Adipose tissue (tissue), 3 donors: ENCODE data around the gene SPI1. TPM values are rescaled to one million over a fixed set of nuclear protein-coding genes. Genes with fewer than 3 reads are reported as not detected.

Source experiments
- H3K27ac ChIP-seq: one replicate; pipeline ENCODE4 v1.5.1; 2013; ENCODE audit warnings: low read depth, low read length
- WGBS, 3 donors: extraction: QIAGEN DNeasy Blood & Tissue Kit; methylation state at CpG; one replicate each; pipeline ENCODE4 v1.1.7; 2013; 5-methylcytosine and 5-hydroxymethylcytosine counted together
- polyA plus RNA-seq, 3 donors: library from polyadenylated mRNA; stranded (reverse); fragments of 200-250 nt; gene quantifications; one replicate each; pipeline ENCODE4 v1.2.3, GENCODE V29; 2013
- donor health status: healthy with polysubstance abuse.
- donor health status: Bipolar disorder and iron deficiency.
- donor health status: healthy.

SPI1 gene
- 10 to 100 TPM in 2 of 3 donors, 1 to 10 TPM in 1; 4.9 to 69.3 (median 49.3) TPM for polyA plus RNA-seq

DNA sequence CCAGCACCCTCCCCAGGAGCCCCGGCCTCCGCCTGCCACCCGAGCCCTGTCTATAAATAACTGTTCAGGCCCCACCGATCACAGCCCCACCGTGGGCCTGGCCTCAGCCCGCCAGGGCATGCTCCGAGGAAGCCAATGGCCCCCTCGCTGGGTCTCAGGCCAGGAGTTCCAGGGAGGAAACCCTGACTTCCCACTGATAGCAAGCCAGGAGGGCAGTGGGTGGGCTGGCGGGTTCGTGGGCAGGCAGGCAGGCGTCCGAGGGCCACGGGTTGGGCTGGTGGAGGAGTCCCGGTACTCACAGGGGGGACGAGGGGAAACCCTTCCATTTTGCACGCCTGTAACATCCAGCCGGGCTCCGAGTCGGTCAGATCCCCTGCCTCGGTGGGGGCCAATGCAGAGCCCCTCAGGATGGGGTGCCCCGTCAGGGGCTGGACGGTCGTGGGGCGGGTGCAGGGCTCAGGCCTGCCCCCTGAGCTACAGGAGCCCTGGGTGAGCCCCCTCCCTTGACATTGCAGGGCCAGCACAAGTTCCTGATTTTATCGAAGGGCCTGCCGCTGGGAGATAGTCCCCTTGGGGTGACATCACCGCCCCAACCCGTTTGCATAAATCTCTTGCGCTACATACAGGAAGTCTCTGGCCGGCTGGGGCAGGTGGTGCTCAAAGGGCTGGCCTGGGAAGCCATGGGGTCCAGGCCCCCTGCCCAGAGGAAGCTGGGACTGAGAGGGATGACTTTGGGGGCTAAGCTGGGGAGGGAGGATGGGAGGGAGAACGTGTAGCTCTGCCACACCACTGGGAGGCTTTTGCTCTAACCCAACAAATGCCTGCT is at the start of gene SPI1:
Gene SPI1, minus strand, starts transcription at position 538 of the 826 bp plus-strand sequence. Its CDS starts 194 bp downstream, at position 344.
- 49 to 76% (median 69%) methylated on average over 27 to 31 of the region's 31 CpGs for WGBS, 3 donors
- H3K27ac ChIP-seq: peak within 1 kb of the TSS; percentile 80

DNA sequence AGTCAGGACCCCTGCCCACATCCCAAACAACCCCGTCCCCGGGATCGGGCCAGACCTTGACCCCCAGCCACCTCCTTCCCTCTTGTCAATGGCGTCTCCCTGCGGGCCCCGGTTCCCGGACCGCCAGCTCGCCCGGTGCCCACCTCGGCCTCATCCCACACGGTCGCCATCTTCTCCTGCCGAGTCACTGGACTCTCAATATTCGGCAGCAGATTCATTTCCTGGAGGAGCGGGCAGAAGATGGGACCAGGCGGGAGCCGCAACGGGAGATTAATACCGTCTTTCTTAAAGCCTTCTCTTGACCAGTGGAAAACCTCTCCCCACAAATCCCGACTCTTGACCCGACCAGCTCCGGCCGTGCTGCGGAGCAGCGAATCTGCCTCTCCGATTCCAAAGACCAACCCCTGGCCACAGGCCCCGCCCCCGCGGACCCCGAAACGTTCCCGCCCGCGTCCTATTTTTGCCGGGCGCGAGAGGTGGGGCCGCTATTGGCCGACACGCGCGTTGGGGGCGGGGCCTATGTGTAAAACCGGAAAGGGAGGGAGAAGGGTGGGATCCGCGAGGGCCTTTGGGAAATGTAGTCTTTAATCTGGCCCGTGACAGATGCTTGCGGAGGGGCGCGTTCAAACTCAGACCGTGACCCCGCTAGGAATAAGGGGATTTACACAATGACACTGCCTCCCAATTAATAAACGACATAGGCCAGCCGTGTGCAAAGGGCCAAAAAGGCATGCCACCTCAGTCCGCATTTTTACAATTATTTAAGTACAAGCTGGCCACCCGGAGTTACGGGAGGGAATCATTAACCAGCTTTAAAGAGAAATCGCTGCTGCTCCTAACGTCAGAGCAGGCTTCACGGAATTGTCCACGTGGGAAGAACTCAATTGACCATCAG is 48.0 kb upstream of the SPI1 start, which contains the start of gene PSMC3:
Gene PSMC3, minus strand, starts transcription at position 378 of the 895 bp plus-strand sequence. Its CDS starts 160 bp downstream, at position 218.
- peak within 1 kb of the TSS; percentile 10 for H3K27ac ChIP-seq
- 0 to 1% (median 0%) methylated on average over 62 of the region's 62 CpGs for WGBS, 3 donors

DNA sequence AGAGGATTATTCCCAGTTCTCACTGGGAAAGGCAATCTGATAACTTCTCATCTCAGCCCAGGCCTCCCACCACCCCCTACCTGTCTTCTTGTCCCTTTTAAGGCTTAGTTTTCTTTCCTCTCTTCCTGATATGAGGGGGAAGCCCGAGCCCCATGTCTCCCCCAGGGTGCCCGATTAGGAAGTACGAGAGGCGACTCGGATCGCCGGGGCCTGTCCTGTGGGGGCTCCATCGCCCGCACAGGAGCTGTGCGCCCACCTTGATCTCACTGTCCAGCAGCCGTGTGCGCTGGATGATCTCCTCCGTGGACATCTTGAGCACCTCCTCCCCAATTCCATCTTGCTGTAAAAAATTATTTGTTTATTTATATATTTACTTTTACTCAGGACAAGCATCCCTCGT is 47.3 kb upstream of the SPI1 start:
- 0 to 1% (median 1%) methylated on average over 14 of the region's 14 CpGs for WGBS, 3 donors

DNA sequence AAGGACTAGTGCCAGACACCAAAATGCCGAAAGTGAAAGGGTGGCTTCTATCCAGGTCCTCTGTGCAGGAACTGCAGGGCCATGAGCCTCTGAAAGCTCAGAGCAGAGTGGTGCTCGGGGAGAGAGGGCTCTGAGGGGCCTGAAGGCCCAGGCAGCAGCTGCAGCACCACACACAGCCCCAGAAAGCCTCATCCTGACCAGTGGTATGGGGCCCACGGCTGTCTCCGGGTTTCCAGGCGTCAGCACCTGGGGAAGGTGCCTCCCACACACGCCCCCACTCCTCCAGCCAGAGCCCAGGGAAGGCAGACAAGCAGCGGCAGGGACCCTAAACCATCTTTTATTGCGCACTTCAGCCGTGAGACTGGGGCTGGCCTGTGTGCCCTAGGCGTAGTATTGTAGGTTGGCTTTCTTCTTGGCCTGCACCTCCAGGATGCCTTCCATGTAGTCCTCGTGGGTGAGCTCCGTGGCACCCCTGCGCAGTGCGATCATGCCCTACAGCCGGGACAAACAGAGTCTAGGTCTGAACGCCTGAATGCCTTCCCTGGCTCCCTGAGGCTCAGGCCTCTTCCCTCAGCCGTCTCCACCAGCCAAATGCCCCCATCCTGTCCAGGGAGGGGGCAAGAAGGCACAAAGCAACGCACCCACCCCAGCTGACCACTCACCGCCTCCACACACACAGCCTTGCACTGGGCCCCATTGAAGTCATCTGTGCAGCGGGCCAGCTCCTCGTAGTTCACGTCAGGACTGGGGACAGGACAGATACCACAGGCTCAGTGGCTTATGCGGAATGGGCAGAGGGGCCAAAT is 40.3 kb upstream of the SPI1 start:
- WGBS, 3 donors: 79 to 87% (median 87%) methylated on average over 23 of the region's 23 CpGs
- H3K27ac ChIP-seq: no peak overlapping the region

More for the DNA sequence above, 47.3 kb upstream of the SPI1 start:
- H3K27ac ChIP-seq: peak overlapping the region; percentile 10

DNA sequence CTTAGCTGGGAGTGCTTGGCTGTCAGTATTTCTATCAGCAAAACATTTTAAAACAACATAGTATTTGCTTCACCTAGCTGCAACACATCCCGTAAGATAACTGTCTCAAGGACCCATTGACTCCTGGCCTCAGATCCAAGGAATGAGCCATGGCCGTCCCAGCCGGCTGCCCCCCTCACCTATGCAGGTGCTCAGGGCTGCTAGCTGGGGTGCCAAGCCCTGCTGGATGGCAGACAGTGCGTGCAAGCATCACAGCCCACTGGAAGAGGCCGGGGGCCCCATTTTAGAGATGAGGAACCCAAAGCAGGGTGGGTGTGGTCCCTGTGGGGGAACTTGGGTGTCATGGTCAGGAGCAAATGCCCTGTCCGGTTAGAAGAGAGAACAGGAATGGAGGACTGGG is 39.4 kb upstream of the SPI1 start:
- H3K27ac ChIP-seq: no peak overlapping the region

DNA sequence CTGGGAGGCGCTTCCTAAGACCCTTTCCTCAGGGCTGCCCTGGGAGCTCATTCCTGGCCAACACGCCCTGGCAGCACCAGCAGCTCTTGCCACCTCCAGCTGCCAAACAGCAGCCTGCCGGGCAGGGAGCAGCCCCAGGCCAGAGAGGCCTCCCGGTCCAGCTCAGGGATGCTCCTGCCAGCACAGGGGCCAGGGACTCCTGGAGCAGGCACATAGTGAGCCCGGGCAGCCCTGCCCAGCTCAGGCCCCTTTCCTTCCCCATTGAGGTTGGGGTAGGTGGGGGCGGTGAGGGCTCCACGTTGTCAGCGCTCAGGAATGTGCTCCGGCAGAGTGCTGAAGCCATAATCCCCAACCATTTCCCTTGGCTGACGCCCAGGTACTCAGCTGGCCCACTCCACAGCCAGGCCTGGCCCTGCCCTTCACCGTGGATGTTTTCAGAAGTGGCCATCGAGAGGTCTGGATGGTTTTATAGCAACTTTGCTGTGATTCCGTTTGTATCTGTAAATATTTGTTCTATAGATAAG is 37.7 kb upstream of the SPI1 start:
- H3K27ac ChIP-seq: no peak overlapping the region
- WGBS, 3 donors: 24 to 28% (median 25%) methylated on average over 13 of the region's 13 CpGs

More for the DNA sequence above, 39.4 kb upstream of the SPI1 start:
- 82 to 91% (median 85%) methylated on average over 6 of the region's 6 CpGs for WGBS, 3 donors

DNA sequence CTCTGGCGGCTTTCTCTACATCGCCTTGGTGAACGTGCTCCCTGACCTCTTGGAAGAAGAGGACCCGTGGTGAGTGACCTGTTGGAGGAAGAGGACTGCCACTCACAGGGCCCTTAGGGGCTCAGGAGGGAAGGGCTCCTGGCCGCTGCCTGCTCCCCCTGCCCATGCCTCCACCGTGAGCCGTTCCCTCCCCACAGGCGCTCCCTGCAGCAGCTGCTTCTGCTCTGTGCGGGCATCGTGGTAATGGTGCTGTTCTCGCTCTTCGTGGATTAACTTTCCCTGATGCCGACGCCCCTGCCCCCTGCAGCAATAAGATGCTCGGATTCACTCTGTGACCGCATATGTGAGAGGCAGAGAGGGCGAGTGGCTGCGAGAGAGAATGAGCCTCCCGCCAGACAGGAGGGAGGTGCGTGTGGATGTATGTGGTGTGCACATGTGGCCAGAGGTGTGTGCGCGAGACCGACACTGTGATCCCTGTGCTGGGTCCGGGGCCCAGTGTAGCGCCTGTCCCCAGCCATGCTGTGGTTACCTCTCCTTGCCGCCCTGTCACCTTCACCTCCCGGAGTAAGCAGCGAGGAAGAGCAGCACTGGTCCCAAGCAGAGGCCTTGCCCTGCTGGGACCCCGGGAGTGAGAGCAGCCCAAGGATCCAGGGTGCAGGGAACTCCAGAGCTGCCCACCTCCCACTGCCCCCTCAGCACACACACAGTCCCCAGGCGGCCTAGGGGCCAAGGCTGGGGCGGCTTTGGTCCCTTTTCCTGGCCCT is 36.9 kb upstream of the SPI1 start:
- WGBS, 3 donors: 83 to 90% (median 86%) methylated on average over 31 of the region's 31 CpGs
- no peak overlapping the region for H3K27ac ChIP-seq

DNA sequence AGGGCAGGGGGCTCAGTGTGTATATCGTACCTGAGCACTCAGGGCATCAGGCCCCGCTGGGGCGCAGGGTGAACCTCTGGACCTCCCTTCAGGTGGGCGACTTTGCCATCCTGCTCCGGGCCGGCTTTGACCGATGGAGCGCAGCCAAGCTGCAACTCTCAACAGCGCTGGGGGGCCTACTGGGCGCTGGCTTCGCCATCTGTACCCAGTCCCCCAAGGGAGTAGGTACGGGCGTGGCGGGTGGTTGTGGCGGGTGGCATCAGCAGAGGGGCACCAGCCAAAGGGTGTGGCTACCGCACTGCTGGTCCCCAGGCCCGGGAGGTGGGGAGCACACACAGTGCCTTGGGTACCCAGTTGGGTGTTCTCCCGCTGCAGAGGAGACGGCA is 36.3 kb upstream of the SPI1 start:
- WGBS, 3 donors: 89 to 97% (median 90%) methylated on average over 18 to 19 of the region's 19 CpGs
- no peak overlapping the region for H3K27ac ChIP-seq

DNA sequence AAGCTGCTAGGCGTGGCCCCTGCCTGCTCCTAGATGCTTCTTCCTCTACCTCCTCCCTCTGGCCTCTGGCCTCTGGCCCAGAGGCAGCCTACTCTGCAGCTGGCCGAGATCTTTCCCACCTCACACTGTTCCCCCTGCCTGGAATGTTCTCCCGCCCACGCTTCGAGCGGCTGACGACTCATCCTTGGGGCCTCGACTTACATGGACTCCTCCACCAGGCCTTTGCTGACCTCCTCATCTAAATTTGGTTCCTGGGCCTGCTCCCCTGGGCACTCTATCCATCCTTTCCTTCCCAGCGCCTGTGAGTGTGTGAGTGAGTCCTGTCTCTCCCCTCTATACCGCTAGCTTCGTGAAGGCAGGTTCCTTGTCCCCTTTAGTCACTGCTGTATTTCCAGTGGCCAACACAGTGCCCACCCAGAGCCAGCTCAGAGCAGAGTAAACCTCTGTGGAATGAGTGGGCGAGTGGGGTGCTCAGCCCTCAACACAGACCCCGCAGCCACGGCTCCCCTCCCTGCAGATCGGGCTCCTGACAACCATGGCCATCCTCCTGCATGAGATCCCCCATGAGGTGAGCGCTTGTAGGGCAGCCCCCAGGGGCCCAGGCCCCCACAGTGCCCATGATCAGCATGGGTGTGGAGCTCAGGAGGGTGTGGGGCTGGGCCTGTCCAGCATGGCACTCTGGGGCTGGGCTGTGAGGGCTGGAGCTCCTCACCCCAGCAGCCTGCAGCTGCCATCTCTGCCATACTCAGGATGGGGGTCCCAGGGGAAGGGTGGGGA is 35.7 kb upstream of the SPI1 start:
- WGBS, 3 donors: 65 to 80% (median 75%) methylated on average over 16 of the region's 16 CpGs
- H3K27ac ChIP-seq: no peak overlapping the region

DNA sequence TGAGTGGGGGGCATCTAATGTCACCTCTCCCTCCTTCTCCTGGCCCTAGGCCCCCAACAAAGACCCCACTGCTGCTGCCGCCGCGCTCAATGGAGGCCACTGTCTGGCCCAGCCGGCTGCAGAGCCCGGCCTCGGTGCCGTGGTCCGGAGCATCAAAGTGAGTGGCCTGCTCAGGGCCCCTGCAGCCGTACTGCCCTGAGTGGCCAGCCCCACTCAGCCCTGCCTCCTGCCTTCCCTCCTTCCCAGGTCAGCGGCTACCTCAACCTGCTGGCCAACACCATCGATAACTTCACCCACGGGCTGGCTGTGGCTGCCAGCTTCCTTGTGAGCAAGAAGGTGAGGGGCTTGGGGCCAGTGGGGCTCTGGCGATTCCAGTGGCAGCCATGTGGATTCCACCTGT is 35.0 kb upstream of the SPI1 start:
- H3K27ac ChIP-seq: no peak overlapping the region
- 84 to 95% (median 92%) methylated on average over 10 to 13 of the region's 13 CpGs for WGBS, 3 donors

DNA sequence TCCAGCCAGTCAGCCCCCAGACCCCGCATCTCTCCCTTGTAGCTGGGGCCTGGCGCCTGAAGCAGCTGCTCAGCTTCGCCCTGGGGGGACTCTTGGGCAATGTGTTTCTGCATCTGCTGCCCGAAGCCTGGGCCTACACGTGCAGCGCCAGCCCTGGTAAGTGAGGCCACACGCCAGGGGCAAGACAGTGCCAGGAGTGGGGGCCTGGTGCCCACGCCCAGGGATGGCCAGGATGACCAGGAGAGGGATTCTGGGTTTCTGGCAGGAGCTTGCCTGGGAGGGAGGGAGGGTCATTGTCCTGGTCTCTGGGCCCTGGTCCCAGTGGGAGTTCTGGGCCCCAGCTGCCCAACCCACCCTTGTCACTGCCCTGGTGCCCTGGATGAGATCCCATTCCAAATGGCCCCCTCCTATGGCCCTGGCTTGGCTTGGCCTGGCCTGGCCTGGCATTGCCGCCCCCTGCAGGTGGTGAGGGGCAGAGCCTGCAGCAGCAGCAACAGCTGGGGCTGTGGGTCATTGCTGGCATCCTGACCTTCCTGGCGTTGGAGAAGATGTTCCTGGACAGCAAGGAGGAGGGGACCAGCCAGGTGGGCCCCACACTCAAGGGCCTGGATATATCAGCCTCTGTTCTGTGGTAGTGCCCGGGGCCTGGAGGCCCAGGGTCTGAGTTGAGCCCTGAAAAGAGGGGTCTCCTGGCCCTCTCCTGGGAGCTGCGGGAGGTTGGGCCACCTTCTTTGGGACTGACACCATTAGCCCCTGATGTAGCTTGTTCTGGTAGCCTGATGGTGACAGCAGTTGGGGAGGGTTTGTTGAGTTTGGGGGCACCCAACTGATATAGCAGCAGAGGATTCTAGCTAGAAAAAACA is 33.8 kb upstream of the SPI1 start:
- H3K27ac ChIP-seq: no peak overlapping the region
- 70 to 74% (median 74%) methylated on average over 11 to 12 of the region's 12 CpGs for WGBS, 3 donors

DNA sequence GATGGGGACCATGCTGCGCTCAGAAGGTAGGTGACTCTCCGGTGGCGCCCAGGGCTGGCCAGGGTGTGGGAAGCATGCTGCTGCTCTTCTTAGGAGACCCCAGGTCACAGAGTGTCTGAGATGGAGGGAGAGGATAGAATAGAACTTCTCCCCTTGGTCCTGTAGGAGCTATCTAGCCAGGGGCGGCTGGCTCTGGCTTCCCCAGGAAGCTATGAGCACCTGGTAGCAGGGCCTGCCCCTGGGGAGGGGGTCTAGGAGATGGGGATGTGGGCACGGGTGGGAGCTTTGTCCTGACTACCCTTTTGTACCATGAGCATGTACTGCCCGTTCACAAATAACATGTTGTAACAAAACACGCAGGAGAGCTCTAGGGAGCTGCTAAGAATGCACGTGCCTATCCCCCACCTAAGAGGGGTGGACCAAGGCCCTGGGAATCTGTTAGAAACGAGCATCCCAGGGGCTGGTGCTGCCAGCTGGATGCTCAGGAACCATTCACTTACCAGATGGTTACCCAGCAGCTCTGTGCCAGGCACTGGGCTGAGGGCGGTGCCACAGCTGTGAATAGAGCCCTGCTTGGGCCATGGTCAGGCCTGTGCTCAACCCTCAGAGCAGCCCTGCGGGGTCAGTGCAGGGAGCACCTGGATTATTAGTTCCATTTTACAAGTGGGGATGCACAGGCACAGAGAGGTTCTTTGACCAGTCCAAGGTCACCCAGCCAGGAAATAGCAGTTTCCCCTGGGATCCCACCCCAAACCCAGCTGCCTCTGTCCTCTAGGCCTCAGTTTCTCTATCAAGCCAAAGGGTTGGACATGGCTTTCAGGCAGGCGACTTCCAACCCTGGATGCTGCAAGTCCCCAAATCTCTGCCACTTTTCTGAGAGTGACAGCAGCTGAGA is 32.3 kb upstream of the SPI1 start:
- 76 to 87% (median 86%) methylated on average over 11 to 12 of the region's 12 CpGs for WGBS, 3 donors
- no peak overlapping the region for H3K27ac ChIP-seq

DNA sequence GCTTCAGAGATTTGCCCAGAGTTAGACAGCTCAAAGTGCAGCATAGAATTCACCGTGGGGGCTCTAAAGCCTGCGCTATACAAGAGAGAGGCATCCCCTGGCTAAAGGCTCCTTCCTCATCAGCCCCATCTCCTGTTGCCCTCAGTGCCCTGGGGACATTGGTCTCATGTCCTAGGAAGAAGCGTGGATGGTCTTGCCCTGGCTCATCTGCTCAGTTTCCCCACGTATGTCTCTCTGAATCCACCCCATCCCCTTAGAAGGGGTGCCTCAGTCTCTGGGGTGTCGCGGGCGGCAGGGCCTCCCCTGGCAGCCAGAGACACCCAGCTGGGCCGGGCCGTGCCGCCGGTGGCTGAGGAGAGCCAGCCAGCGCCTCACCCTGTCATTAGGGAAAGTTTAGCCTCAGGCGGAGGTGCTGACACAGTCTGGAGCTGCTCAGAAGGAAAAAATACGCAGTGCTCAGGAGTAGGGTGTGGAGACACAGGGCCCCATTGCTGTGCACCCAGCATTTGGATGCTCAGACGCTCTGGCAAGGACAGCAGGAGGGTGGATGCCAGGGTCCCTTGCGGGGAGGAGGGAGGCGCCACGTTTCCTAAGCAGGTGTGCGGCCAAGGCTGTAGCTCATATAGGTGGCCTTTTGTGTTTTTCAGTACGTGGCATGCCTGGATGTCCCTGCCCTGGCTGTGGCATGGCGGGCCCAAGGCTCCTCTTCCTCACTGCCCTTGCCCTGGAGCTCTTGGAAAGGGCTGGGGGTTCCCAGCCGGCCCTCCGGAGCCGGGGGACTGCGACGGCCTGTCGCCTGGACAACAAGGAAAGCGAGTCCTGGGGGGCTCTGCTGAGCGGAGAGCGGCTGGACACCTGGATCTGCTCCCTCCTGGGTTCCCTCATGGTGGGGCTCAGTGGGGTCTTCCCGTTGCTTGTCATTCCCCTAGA is 31.4 kb upstream of the SPI1 start:
- 75 to 81% (median 80%) methylated on average over 30 to 31 of the region's 31 CpGs for WGBS, 3 donors
- H3K27ac ChIP-seq: no peak overlapping the region
